H9 (cell line): ENCODE results near the gene GLYATL1B. TPM values are rescaled to one million over a fixed set of nuclear protein-coding genes. Genes with fewer than 3 reads are reported as not detected.
"Not testable (repeated sequence)": the region's sequence is repeated elsewhere in the genome, so short reads cannot be mapped to it uniquely, and the experiment has no call there.

Experiments
- DNase-seq: peaks from one replicate; pipeline ENCODE4 v3.0.0-alpha.2; 2017
- H2AFZ ChIP-seq: one replicate; pipeline ENCODE4 v1.6.1; 2013; ENCODE audit warnings: mild to moderate bottlenecking, low read length, control low read depth, moderate library complexity
- H2AK5ac ChIP-seq: 2 replicates; pipeline ENCODE4 v1.6.1; 2013; ENCODE audit warnings: low read length, control low read depth, mixed read lengths; ENCODE audit not compliant: insufficient read length
- H2BK120ac ChIP-seq: one replicate; pipeline ENCODE4 v1.6.1; 2013; ENCODE audit warnings: low read depth, mild to moderate bottlenecking, low read length, control low read depth, inconsistent platforms; ENCODE audit not compliant: poor library complexity, severe bottlenecking
- H2BK12ac ChIP-seq: 2 replicates; pipeline ENCODE4 v1.6.1; 2013; ENCODE audit warnings: low read length, control low read depth, mixed read lengths, low read depth; ENCODE audit not compliant: insufficient read length
- H2BK15ac ChIP-seq: 2 replicates; pipeline ENCODE4 v1.6.1; 2013; ENCODE audit warnings: low read depth, low read length, control low read depth
- H2BK20ac ChIP-seq: one replicate; pipeline ENCODE4 v1.6.1; 2013; ENCODE audit warnings: low read depth, mild to moderate bottlenecking, low read length, control low read depth, inconsistent platforms; ENCODE audit not compliant: poor library complexity, severe bottlenecking
- H2BK5ac ChIP-seq: 2 replicates; pipeline ENCODE4 v1.6.1; 2013; ENCODE audit warnings: low read length, control low read depth, mixed read lengths; ENCODE audit not compliant: insufficient read length
- H3K14ac ChIP-seq: 2 replicates; pipeline ENCODE4 v1.6.1; 2013; ENCODE audit warnings: low read length, control low read depth; ENCODE audit not compliant: insufficient read depth
- H3K18ac ChIP-seq: 2 replicates; pipeline ENCODE4 v1.6.1; 2013; ENCODE audit warnings: low read depth, mild to moderate bottlenecking, mixed read lengths, low read length, control low read depth; ENCODE audit not compliant: insufficient read length
- H3K23ac ChIP-seq: 2 replicates; pipeline ENCODE4 v1.6.1; 2013; ENCODE audit warnings: low read length, control low read depth, mixed read lengths, low read depth; ENCODE audit not compliant: insufficient read length
- H3K23me2 ChIP-seq: 2 replicates; pipeline ENCODE4 v1.6.1; 2013; ENCODE audit warnings: low read depth, mild to moderate bottlenecking, mixed read lengths, low read length, control low read depth; ENCODE audit not compliant: insufficient read length, poor library complexity, severe bottlenecking
- H3K27ac ChIP-seq: 2 replicates; pipeline ENCODE4 v1.5.1; 2013; ENCODE audit warnings: low read length, control low read depth, mixed read lengths, low read depth; ENCODE audit not compliant: insufficient read length
- H3K27me3 ChIP-seq: 2 replicates; pipeline ENCODE4 v1.6.1; 2013; ENCODE audit warnings: low read length, control low read depth, inconsistent platforms; ENCODE audit not compliant: insufficient read depth
- H3K4ac ChIP-seq: 2 replicates; pipeline ENCODE4 v1.6.1; 2013; ENCODE audit warnings: low read depth, mild to moderate bottlenecking, control low read depth, inconsistent platforms, low read length, moderate library complexity
- H3K4me1 ChIP-seq: 2 replicates; pipeline ENCODE4 v1.6.1; 2013; ENCODE audit warnings: low read length, control low read depth, inconsistent platforms; ENCODE audit not compliant: insufficient read depth
- H3K4me2 ChIP-seq: 2 replicates; pipeline ENCODE4 v1.6.1; 2013; ENCODE audit warnings: low read length, control low read depth, mixed read lengths; ENCODE audit not compliant: insufficient read length, insufficient read depth
- H3K56ac ChIP-seq: 2 replicates; pipeline ENCODE4 v1.6.1; 2013; ENCODE audit warnings: low read depth, mild to moderate bottlenecking, mixed read lengths, low read length, control low read depth; ENCODE audit not compliant: insufficient read length
- H3K79me1 ChIP-seq: 2 replicates; pipeline ENCODE4 v1.6.1; 2013; ENCODE audit warnings: low read depth, mild to moderate bottlenecking, moderate library complexity, low read length, control low read depth, inconsistent platforms; ENCODE audit not compliant: insufficient read depth, poor library complexity, severe bottlenecking
- H3K79me2 ChIP-seq: 2 replicates; pipeline ENCODE4 v1.6.1; 2013; ENCODE audit warnings: low read length, control low read depth, inconsistent platforms; ENCODE audit not compliant: insufficient read depth
- H3K9ac ChIP-seq: 2 replicates; pipeline ENCODE4 v1.6.1; 2013; ENCODE audit warnings: low read length, control low read depth, mixed read lengths; ENCODE audit not compliant: insufficient read length; ENCODE audit errors: extremely low read depth
- H3K9me3 ChIP-seq: one replicate; pipeline ENCODE4 v1.6.1; 2013; ENCODE audit warnings: low read depth, low read length, inconsistent platforms; ENCODE audit not compliant: control insufficient read depth
- H3T11ph ChIP-seq: one replicate; pipeline ENCODE4 v1.6.1; 2013; ENCODE audit warnings: mild to moderate bottlenecking, low read length, control low read depth, inconsistent platforms
- H4K20me1 ChIP-seq: one replicate; pipeline ENCODE4 v1.6.1; 2013; ENCODE audit not compliant: control insufficient read depth, insufficient read length, insufficient read depth
- H4K5ac ChIP-seq: 2 replicates; pipeline ENCODE4 v1.6.1; 2013; ENCODE audit warnings: low read depth, mild to moderate bottlenecking, mixed read lengths, low read length, control low read depth; ENCODE audit not compliant: insufficient read length
- H4K8ac ChIP-seq: replicated peaks from 2 replicates; pipeline ENCODE4 v1.6.1; 2013; ENCODE audit warnings: low read length, control low read depth, mixed read lengths, low read depth; ENCODE audit not compliant: insufficient read length
- H4K91ac ChIP-seq: 2 replicates; pipeline ENCODE4 v1.6.1; 2013; ENCODE audit warnings: low read depth, mild to moderate bottlenecking, moderate library complexity, mixed read lengths, low read length, control low read depth; ENCODE audit not compliant: insufficient read length
- H3K27ac Mint-ChIP-seq, 3 experiments: 2 replicates in 2 of 3; 3 replicates in 1 of 3; pipeline ENCODE4 v1.8.0; 2020 to 2021; ENCODE audit warnings: mixed read lengths in 3 of 3, mild to moderate bottlenecking in 1 of 3, moderate library complexity in 1 of 3
- H3K27me3 Mint-ChIP-seq: 2 replicates; pipeline ENCODE4 v1.8.0; 2021; ENCODE audit warnings: low read depth, mild to moderate bottlenecking, moderate library complexity, mixed read lengths
- H3K36me3 Mint-ChIP-seq, 3 experiments: 2 replicates in 2 of 3; 3 replicates in 1 of 3; pipeline ENCODE4 v1.8.0; 2020 to 2021; ENCODE audit warnings: low read depth in 3 of 3, mixed read lengths in 3 of 3; ENCODE audit not compliant: insufficient read depth in 1 of 3
- H3K4me1 Mint-ChIP-seq, 2 experiments: 2 replicates each; pipeline ENCODE4 v1.8.0; 2020; ENCODE audit warnings: mixed read lengths in 2 of 2
- H3K4me3 Mint-ChIP-seq, 2 experiments: 2 replicates in 1 of 2; 3 replicates in 1 of 2; pipeline ENCODE4 v1.8.0; 2020 to 2021; ENCODE audit warnings: mild to moderate bottlenecking in 2 of 2, mixed read lengths in 2 of 2, moderate library complexity in 1 of 2
- H3K9me3 Mint-ChIP-seq, 2 experiments: 2 replicates in 1 of 2; 3 replicates in 1 of 2; pipeline ENCODE4 v1.8.0; 2020; ENCODE audit warnings: mild to moderate bottlenecking in 2 of 2, mixed read lengths in 2 of 2, moderate library complexity in 1 of 2
- WGBS: extraction: QIAGEN DNeasy Blood & Tissue Kit; methylation state at CpG from one replicate; pipeline ENCODE4 v1.1.7; 2013; ENCODE audit warnings: missing lambda C conversion rate, low lambda C conversion rate, mixed read lengths; ENCODE audit not compliant: insufficient read length; ENCODE audit errors: extremely low coverage; 5-methylcytosine and 5-hydroxymethylcytosine counted together
- total RNA-seq: library from RNA; stranded (reverse); gene quantifications from 2 replicates; pipeline ENCODE4 v1.2.1, GENCODE V29; 2021
- TF ChIP-seq, protein P1 (sequence below): fragments of 200-600 bp; sonication (generic); conservative IDR thresholded peaks from 3 replicates; pipeline ENCODE4 v1.8.0; 2021; ENCODE audit warnings: antibody characterized with exemption, mild to moderate bottlenecking

Gene GLYATL1B
- total RNA-seq, 1 experiment from 2014 or later: not detected

DNA sequence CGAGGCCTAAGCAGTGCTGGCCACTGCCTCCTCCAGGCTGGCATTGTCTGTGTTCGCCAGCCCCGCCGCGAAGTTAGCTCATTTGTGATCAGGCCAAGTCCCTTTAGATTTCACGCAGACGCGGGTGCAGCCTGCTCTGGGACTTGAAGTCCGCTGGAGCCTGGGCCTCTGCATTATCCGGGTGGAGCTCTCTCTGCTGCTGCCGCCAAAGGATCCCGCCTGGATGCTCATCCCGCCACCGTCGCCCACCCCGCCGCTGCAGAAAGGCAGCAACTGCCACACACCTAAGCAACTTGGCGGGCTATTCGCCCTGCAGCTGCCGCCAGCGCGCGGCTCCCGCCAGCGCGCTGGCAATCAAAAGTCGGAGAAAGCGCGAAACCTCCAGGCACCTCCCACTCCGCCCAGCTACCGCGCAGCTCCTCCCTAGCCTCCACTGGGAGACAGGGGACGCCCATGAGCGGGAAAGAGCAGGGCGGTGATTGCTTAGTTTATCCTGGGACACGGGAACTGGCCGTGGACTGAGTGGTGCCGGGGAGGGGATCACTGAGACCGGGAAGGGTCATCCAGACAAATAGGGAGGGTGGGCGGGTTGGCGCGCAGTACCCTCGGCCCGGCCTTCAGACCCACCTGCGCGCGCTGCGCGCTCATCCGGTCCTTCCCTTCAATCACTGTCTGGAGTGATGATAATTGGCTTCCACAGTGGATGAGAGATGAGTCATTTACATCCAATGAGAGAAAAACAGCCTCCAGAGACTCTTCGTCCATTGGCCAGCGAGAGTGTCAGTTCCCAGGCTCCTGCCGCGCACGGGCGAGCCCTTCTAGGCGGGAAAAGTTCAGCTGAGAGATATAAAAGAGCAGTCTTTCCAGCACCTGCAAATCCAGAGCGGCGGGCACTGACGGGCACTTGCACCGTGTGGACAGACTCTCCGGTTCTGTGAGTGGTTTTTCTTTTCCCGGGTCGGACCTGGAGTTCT lies 20.5 kb downstream of the GLYATL1B start, which contains the start of gene FAM111B:
TSS of gene FAM111B (plus strand) at position 875 of the 974 bp plus-strand sequence. CDS start 2,389 bp downstream, outside the sequence.
- H3K27me3 Mint-ChIP-seq: peaks cover 62% of the 10 kb centered on the region
- peak within 1 kb of the TSS in 2 of 3 experiments; percentile 92 to 95; a peak in 5 of 7 replicates for H3K27ac Mint-ChIP-seq

DNA sequence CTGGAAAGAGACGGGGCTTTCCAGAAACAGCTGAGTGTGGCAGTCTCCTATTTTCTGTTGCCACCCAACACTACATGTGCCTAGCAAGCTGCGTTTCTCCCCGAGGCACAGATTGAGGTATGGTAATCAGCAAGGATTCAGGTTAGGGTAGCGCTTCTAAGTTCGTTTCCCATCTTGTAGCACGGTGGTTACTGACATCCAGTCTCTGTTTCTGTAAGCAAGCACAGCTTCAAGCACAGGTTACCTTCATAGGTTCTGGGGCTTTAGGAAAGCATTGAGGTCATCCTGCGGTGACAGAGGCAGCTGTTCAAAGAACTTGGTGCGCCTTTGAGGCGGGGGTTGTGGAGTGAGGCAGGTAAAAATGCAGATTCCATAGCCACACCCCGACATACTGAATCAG lies 21.6 kb downstream of the GLYATL1B start:
- not testable (repeated sequence) for H3K9me3 ChIP-seq, DNase-seq, H2AK5ac ChIP-seq, H3K14ac ChIP-seq, H4K5ac ChIP-seq, H3K23ac ChIP-seq, H4K91ac ChIP-seq, H4K20me1 ChIP-seq, H3K4me1 ChIP-seq, H3K56ac ChIP-seq, H2BK120ac ChIP-seq, H2BK15ac ChIP-seq, H2AFZ ChIP-seq, H2BK5ac ChIP-seq, H4K8ac ChIP-seq, H3K23me2 ChIP-seq, H2BK20ac ChIP-seq, H3K4ac ChIP-seq, H3K27ac ChIP-seq, H3K79me1 ChIP-seq, H3K18ac ChIP-seq, H3T11ph ChIP-seq, H3K79me2 ChIP-seq, H2BK12ac ChIP-seq, H3K27ac Mint-ChIP-seq, H3K27me3 ChIP-seq
- H3K27me3 Mint-ChIP-seq: peaks cover 55% of the 10 kb centered on the region
- peaks cover 26 to 44% (median 33%) of the 10 kb centered on the region in 3 experiments for H3K36me3 Mint-ChIP-seq
- H3K9ac ChIP-seq: peak overlapping the region; percentile 2
- H3K4me1 Mint-ChIP-seq: peaks cover 27 to 29% of the 10 kb centered on the region in 2 experiments
- WGBS: no CpG with 5 or more reads among the region's 10 CpGs
- H3K4me2 ChIP-seq: peak overlapping the region; percentile 74
- peak overlapping the region; percentile 87 to 90 for H3K4me3 Mint-ChIP-seq
- peaks cover 9 to 12% of the 10 kb centered on the region in 2 experiments; a peak in 4 of 5 replicates for H3K9me3 Mint-ChIP-seq

More for the DNA sequence above, 20.5 kb downstream of the GLYATL1B start, which contains the start of gene FAM111B:
- Histone ChIP-seq H3K4ac (no peak within 1 kb of the TSS), H2BK15ac (no peak within 1 kb of the TSS), H2AFZ (no peak within 1 kb of the TSS), H4K91ac (no peak within 1 kb of the TSS), H3K27me3 (no peaks in the 10 kb centered on the region; the same call in 1 of the 2 replicates), H2BK5ac (no peak within 1 kb of the TSS), H2BK120ac (no peak within 1 kb of the TSS), H3K79me1 (no peaks in the 10 kb centered on the region), H3K79me2 (no peaks in the 10 kb centered on the region), H3K14ac (peak within 1 kb of the TSS; percentile 49; the same call in 1 of the 2 replicates), H3K4me2 (peak within 1 kb of the TSS; percentile 74), H3K4me1 (peaks cover 4% of the 10 kb centered on the region; the same call in 1 of the 2 replicates), H3K23me2 (peaks cover 7% of the 10 kb centered on the region), H3K56ac (no peak within 1 kb of the TSS), H3K27ac (no peak within 1 kb of the TSS), H2BK12ac (no peak within 1 kb of the TSS), H3K9ac (peak within 1 kb of the TSS; percentile 62), H3K9me3 (no peaks in the 10 kb centered on the region), H4K5ac (no peak within 1 kb of the TSS), H3K23ac (no peak within 1 kb of the TSS), H3K18ac (peak within 1 kb of the TSS; percentile 90), H2BK20ac (no peak within 1 kb of the TSS), H4K20me1 (no peaks in the 10 kb centered on the region), H4K8ac (no peak within 1 kb of the TSS), H2AK5ac (no peak within 1 kb of the TSS), H3T11ph (no peak within 1 kb of the TSS)
- DNase-seq: peak; percentile 94
- WGBS: no CpG with 5 or more reads among the region's 64 CpGs
- peaks cover 33 to 36% of the 10 kb centered on the region in 2 experiments for H3K4me1 Mint-ChIP-seq
- H3K36me3 Mint-ChIP-seq: peaks cover 26 to 39% (median 26%) of the 10 kb centered on the region in 3 experiments
- H3K9me3 Mint-ChIP-seq: peaks cover 9 to 12% of the 10 kb centered on the region in 2 experiments; a peak in 4 of 5 replicates
- TF ChIP-seq, protein P1, sequence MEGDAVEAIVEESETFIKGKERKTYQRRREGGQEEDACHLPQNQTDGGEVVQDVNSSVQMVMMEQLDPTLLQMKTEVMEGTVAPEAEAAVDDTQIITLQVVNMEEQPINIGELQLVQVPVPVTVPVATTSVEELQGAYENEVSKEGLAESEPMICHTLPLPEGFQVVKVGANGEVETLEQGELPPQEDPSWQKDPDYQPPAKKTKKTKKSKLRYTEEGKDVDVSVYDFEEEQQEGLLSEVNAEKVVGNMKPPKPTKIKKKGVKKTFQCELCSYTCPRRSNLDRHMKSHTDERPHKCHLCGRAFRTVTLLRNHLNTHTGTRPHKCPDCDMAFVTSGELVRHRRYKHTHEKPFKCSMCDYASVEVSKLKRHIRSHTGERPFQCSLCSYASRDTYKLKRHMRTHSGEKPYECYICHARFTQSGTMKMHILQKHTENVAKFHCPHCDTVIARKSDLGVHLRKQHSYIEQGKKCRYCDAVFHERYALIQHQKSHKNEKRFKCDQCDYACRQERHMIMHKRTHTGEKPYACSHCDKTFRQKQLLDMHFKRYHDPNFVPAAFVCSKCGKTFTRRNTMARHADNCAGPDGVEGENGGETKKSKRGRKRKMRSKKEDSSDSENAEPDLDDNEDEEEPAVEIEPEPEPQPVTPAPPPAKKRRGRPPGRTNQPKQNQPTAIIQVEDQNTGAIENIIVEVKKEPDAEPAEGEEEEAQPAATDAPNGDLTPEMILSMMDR: no peak
- peak within 1 kb of the TSS; percentile 87 to 90 for H3K4me3 Mint-ChIP-seq
